ENCODE data around the gene FMNL3.

FMNL3 gene

GRCh38 chr12:49673446-49674317, 33.5 kb downstream of the FMNL3 start:
- no peak for FAIRE-seq

- no peak for FAIRE-seq
Observed at GRCh38 chr12:49672301-49673217, 34.6 kb downstream of the FMNL3 start.

- no peak for FAIRE-seq
Observed at GRCh38 chr12:49671031-49671765, 36.0 kb downstream of the FMNL3 start.

- FAIRE-seq: no peak
Observed at GRCh38 chr12:49669796-49670195, 37.4 kb downstream of the FMNL3 start.

- no peak for FAIRE-seq
Observed at GRCh38 chr12:49667325-49668090, 39.7 kb downstream of the FMNL3 start.

GRCh38 chr12:49666176-49666575, 41.0 kb downstream of the FMNL3 start:
- no peak for FAIRE-seq

GRCh38 chr12:49665384-49665783, 41.8 kb downstream of the FMNL3 start:
- no peak for FAIRE-seq

GRCh38 chr12:49664591-49665239, 42.5 kb downstream of the FMNL3 start:
- no peak for FAIRE-seq

GRCh38 chr12:49664167-49664566, 43.0 kb downstream of the FMNL3 start:
- no peak for FAIRE-seq

- FAIRE-seq: no peak
Observed at GRCh38 chr12:49662998-49663843, 44.0 kb downstream of the FMNL3 start.

GRCh38 chr12:49661746-49662145, 45.5 kb downstream of the FMNL3 start:
- FAIRE-seq: no peak

GRCh38 chr12:49661191-49661590, 46.0 kb downstream of the FMNL3 start:
- no peak for FAIRE-seq

GRCh38 chr12:49659753-49660152, 47.5 kb downstream of the FMNL3 start:
- no peak for FAIRE-seq

- no peak for FAIRE-seq
Observed at GRCh38 chr12:49658276-49658675, 48.9 kb downstream of the FMNL3 start.

GRCh38 chr12:49655595-49656236, 51.5 kb downstream of the FMNL3 start:
- no peak for FAIRE-seq

- FAIRE-seq: no peak
Observed at GRCh38 chr12:49654715-49655114, 52.5 kb downstream of the FMNL3 start.

- no peak for FAIRE-seq
Observed at GRCh38 chr12:49652921-49653520, 54.2 kb downstream of the FMNL3 start.

GRCh38 chr12:49651855-49652254, 55.4 kb downstream of the FMNL3 start:
- FAIRE-seq: no peak

- no peak for FAIRE-seq
Observed at GRCh38 chr12:49649892-49650291, 57.3 kb downstream of the FMNL3 start.

GRCh38 chr12:49649445-49649844, 57.8 kb downstream of the FMNL3 start:
- FAIRE-seq: no peak

All from colon (tissue), 2 donors.